GF-D8 (cell line): ENCODE results near the gene CD200R1L.

Experiments used
- DNase-seq: peaks from one replicate; lab custom pipeline; 2025; lab: John Stamatoyannopoulos, UW

The CD200R1L gene

DNA sequence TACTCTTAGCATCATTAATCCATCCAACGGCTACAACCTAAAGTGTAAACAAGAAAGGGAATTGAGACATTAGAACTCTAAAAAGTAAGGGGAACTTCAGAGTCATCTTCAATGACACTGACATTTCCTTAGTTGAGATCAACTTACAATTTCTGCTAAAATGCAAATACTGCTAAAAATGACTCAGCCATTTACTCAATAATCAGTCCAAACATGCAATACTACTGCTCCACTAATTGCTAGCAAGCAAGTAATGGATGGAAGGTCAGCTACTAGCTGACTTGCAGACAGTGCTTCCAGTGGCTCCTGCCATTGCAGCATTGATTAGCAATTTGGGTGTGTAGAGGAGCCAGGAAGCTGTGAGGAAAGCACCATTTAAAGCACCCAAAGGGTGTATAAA is 28.4 kb downstream of the CD200R1L start:
- no peak for DNase-seq

DNA sequence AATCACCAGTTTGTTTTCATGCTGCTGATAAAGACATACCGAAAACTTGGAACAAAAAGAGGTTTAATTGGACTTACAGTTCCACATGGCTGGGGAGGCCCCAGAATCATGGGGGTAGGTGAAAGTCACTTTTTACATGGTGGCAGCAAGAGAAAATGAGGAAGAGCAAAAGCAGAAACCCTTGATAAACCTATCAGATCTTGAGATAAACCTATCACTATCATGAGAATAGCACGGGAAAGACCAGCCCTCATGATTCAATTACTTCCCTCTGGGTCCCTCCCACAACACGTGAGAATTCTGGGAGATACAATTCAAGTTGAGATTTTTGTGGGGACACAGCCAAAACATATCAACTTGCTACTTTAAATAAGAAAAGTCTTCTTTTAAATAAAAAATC is 28.9 kb downstream of the CD200R1L start:
- DNase-seq: no peak

DNA sequence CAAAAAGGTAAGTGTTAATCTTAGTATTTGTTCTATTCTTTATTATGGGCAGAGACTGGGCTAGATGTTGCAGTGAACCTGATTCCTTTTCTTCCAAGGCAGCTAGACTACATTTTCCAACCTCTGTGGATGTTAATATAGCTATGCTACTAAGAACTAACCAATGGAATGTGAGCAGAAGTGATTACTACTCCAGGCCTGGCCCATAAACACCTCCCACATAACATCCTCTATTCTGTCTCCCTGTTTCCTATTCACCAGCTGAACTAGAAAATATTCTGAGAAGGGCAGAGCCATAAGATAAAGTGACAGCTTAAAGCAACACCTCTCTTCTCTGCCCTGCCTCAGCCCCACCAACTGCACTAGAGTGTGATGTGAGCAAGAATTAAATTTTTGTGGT is 29.4 kb downstream of the CD200R1L start:
- no peak for DNase-seq

GRCh38 chr3:112815981-112816380 is 30.7 kb downstream of the CD200R1L start:
- no peak for DNase-seq

- peak; percentile 21 for DNase-seq
Measured at GRCh38 chr3:112814266-112814665, 32.4 kb downstream of the CD200R1L start.

GRCh38 chr3:112813723-112814171 is 32.9 kb downstream of the CD200R1L start:
- peak; percentile 97 for DNase-seq

GRCh38 chr3:112813016-112813415 is 33.6 kb downstream of the CD200R1L start:
- DNase-seq: no peak

DNA sequence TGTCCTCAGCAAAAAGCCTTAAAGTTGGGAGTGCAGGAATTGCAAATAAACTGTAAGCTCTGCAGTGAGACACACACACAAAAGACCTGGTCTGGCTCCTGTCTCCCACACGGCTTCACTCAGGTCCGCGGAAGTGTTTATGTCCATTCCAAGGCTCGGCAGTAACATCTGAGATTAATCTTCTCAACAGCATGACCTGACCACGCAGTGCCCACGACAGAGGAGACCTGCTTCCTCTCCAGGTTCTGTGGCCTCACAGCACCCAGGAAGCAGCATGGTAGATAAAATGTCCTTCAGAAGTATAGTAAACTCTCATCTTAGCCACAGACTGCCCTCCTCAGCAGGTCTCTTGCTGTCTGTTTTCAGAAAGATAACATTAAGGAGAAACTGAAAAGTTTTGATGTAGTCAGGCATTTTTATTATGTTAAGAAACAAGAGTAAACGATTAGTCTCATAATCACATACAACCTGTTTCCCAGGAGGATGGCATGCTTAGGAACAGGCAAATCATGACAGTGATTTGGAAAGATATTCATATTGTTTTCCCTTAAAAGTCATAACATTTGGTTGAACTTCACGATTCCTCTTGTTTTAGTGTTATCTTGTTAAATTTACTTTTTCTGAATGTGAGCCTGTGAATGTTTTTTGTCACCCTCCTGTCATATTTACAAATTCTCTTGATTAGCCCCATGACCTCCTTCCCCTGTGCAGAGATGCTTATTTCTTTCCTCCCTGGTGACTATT is 34.6 kb downstream of the CD200R1L start:
- no peak for DNase-seq

DNA sequence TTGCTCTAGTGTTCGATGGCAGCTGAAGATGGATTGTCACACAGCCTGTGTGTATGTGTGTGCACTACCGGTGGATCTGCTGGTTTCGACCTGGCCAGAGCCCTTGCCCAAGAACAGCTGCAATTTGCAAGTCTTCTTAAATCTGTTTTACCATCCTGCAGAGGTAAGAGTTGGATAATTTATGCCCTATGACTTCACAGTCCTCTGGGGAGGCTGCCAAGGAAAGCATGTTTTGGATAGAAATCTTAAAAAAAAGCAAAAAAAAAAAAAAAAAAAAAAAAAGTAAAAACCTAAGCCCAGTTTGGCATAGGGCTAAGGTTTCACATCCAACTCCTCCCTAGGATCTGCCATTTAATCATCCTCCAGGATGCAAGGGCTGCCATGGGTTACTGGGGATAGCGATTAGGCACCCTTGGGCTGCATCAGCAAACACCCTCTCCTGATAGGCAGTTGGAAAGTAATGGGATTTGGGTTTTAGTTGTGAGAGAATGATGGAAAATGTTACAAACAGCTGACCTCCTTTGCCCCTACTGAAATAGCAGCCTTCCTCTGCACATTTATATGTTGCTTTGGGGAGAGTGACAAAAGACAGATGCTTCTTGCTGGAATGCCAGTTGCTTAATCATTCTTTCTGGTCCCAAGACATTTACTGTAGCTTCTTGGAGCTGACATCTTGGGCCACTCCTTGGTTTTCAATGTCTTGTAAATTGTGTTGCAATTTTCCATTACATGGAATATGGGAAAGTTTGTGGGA is 35.4 kb downstream of the CD200R1L start:
- DNase-seq: no peak

DNA sequence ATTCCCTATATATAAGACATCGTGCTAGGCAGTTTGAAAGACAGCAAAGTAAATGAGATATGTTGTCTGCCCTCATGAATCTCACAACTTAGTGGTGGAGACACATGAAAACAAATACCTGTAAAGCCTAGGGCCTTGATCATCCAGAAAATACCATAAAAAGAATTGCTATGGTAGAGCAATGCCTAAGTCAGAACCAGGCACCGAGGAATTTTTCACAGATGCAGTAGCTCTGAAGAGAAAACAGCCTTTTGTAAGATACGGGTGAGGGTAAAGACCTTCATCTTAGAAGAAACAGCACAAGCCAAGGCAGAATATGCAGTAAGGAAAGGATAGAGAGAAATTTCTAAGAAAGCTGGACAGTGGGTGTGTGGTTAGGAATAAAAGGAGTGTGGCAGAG is 36.1 kb downstream of the CD200R1L start:
- no peak for DNase-seq

DNA sequence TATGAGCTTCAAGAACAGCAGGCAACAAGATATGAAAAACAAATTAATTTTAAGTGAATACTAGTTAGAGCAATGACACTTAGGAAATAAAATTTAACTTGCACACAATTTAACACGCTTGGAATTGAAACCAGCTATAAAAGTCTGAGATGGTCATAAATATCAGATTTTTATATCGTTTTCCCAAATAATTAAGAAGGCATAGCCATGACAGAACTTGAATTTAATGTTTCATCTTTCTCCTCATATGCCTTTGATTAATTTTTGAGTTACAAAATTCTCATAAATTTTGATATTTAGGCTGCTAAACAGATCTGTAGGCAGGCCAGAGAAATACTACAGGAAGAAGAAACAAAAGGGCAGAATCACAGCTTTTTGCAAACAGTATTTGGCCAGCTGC is 38.5 kb downstream of the CD200R1L start:
- no peak for DNase-seq

GRCh38 chr3:112807685-112808084 is 39.0 kb downstream of the CD200R1L start:
- no peak for DNase-seq

- no peak for DNase-seq
Measured at GRCh38 chr3:112806903-112807302, 39.8 kb downstream of the CD200R1L start.

GRCh38 chr3:112805126-112805525 is 41.5 kb downstream of the CD200R1L start:
- no peak for DNase-seq

DNA sequence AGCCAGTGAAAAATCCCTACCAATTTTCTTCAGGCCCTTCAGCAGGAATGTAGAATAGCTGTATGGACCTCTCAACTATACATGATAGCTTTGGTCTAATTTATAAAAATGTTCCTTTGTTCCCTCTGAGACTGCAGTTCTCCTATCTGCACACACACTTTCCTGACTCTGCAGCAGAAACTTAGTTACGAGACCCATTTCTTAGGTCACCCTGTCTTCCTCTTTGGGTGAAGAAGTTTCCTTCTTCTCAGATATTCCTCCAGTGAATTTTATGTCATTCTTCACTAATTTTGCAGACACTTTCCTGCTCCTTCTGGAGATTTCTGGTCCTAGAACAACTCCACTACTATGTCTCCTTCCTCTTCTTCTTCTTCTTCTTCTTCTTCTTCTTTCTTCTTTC is 42.6 kb downstream of the CD200R1L start:
- DNase-seq: no peak

DNA sequence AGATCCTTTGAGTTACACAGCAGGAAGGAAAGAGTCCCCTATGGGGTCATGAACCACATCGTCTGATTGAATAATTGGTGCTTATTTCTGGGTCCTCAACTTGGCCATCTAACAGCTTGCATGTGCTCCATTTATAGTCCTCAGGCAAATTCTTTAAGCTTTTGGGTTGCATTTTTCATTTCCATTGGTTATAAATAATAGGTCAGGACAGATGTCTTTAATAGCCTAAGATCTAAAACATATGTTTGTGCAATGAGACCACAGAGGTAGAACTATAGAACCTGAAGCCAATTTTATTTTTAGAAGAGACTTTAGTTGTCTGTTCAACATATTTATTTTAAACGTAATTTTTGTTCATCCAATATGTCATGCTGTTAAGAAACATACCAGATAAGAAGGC is 43.2 kb downstream of the CD200R1L start:
- DNase-seq: no peak

DNA sequence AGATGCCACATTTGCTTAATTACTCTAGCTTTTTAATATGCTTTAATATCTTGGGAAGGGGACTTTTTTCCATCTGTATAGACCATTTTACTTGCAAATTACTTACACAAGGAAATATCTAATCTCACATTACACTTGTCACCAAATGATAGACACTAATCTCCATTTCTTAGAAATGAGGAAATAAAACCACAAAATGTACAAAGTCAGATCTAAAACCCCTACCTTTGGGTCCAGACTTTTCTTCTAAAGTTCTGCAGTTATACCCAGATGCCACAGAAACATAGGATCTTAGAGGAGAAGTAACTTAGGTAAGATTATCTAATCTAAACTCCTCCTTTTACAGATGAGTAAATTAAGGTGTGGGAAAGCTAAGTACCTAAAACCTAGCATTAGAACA is 44.3 kb downstream of the CD200R1L start:
- DNase-seq: no peak

GRCh38 chr3:112799946-112800345 is 46.7 kb downstream of the CD200R1L start:
- DNase-seq: no peak

DNA sequence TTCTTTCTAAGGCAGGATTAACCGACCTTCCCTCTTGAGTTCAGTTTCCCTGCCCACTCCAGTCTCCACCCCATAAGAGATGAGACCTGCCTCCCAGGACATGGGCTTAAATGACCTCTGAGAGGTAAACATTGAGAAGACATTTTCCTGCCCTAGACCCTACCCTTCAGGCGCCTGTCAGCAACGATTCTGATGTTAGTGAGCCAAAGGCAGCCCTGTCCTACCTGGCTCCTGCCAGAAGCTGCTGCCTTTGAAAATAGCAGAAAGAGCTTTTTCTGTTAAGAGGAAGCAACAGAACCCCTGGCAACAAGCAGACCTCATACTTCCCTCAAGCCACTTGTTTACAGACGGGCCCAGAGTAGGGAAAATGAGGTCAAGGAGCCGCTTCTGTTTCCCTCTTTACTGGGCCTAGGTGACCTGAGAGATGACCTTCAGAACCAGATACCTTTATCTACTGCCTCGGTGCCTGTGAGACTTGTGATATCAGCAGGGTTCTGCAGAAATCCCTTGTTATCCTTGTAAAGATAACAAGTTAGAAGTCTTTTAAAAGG is 52.0 kb downstream of the CD200R1L start:
- no peak for DNase-seq

GRCh38 chr3:112793326-112794081 is 53.2 kb downstream of the CD200R1L start:
- DNase-seq: no peak

DNA sequence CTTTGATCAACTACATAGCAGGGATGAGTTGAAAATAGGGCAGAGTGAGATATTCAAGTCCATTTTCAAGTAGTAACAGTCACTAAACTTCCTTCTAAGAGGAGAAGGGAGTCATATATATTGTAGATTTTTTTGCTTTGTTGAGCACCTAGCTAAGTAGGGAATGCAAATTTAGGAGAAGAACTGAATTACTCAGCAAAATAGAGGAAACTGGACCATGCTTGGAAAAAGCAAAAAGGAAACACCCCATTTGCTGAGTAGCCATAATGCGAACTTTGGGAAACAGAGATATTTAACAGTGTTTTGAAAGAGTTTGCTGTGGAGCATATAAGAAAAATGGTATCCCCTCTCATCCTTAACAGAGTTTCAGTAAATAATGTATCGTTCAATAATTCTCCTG is 54.9 kb downstream of the CD200R1L start:
- DNase-seq: no peak

DNA sequence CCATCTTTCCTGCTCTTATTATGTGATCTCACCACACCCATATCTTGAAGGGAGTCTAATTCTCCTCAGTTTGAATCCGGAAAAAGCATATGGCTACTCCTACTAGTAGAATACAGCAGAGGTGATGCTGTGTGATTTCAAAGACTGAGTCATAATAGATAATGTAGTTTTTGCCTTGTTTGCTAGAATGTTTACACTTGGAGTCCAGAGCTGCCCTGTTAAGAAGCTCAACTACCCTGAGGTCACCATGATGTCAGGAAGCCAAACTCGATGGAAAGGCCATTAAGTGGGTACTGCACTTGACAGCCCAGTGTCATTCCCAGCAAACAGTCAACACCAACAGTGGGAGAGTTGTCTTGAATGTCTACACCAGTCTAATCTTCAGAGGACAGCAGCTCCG is 56.9 kb downstream of the CD200R1L start:
- no peak for DNase-seq
